H7 (cell line): ENCODE results near the gene NDUFAB1. TPM values are rescaled to one million over a fixed set of nuclear protein-coding genes. Genes with fewer than 3 reads are reported as not detected.

Experiments used
- DNase-seq: peaks from one replicate; pipeline ENCODE4 v3.0.0; 2012
- H3K27me3 ChIP-seq: 2 replicates; pipeline ENCODE4 v1.6.0; 2011; ENCODE audit warnings: mild to moderate bottlenecking, low read length; ENCODE audit not compliant: control insufficient read depth, insufficient read depth
- H3K36me3 ChIP-seq: replicated peaks from 2 replicates; pipeline ENCODE4 v1.5.1; 2011; ENCODE audit warnings: low read length; ENCODE audit not compliant: control insufficient read depth, insufficient read depth
- H3K4me3 ChIP-seq: 2 replicates; pipeline ENCODE4 v1.5.1; 2011; ENCODE audit warnings: low read depth, mild to moderate bottlenecking, control low read depth, low read length, moderate library complexity; ENCODE audit not compliant: insufficient read depth
- total RNA-seq: library from RNA; depleted of rRNA; stranded (reverse); fragments of >200 nt; shearing (Covaris generic); gene quantifications from 2 replicates; pipeline ENCODE4 v1.2.3, GENCODE V29; 2014

The NDUFAB1 gene
- total RNA-seq, 1 experiment from 2014 or later, result 426 TPM

DNA sequence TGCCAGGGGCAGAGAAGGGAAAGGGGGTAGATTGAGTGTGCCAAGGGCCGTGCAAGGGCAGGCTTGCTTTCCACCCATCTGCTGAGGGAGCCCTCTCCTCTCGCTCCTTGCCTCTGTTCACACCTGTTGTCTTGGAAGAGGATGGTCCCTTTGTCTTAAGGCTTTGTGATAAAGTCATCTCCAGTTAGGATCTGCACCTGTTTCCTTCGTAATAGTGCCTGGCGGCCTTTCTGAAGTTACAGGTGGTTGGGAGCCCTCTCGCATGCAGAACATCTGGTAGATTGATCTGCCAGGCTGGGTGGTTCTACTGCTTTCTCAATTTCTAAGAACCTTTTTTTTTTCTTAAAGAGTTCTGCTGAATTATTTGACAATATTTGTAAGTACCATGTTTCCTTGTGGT, 22.3 kb downstream of the NDUFAB1 start:
- Histone ChIP-seq H3K4me3 (no peak overlapping the region), H3K27me3 (no peaks in the 10 kb centered on the region), H3K36me3 (peaks cover 20% of the 10 kb centered on the region)
- no peak for DNase-seq

DNA sequence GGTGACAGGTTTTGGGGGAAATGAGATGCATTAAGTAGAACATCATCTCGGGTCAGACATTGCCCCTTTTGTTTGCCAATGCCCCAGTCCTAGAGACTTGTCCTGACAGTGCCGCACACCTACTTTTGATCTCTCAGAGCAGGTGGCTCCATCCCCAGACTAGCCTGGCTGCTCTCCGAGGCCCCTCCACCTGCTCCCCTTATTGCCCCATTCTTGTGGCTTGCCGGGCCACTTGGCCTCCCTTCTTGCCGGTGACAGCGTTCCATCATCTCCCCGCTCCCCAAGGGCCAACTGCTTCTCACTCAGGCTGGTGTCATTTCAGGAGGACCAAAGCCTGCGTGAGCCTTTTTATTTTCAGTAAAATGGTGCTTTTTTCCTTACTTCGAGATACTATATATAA, 23.7 kb downstream of the NDUFAB1 start:
- H3K27me3 ChIP-seq, result no peaks in the 10 kb centered on the region
- H3K4me3 ChIP-seq, result no peak overlapping the region
- peaks cover 26% of the 10 kb centered on the region for H3K36me3 ChIP-seq
- DNase-seq, result no peak

DNA sequence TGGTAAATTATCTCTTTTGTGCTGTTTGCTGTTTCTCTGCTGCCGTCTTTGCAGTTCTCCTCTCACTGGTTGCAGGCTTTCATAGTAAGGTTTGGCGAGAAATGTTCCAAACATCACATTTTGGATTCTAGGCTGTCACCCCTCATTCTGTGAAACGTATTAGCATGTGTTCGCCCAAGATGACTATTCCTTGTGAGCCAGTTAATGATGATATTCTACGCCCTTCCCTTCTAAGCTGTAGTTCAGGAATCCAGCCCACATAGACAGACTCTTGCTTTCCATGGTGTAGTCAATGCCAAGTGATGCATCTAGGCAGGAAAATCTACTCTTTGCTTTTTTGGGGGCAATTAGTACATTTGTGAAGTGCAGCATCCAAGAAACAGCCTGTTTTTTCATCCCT, 24.2 kb downstream of the NDUFAB1 start:
- Histone ChIP-seq H3K4me3 (no peak overlapping the region), H3K36me3 (peaks cover 29% of the 10 kb centered on the region), H3K27me3 (no peaks in the 10 kb centered on the region)
- DNase-seq, result no peak

DNA sequence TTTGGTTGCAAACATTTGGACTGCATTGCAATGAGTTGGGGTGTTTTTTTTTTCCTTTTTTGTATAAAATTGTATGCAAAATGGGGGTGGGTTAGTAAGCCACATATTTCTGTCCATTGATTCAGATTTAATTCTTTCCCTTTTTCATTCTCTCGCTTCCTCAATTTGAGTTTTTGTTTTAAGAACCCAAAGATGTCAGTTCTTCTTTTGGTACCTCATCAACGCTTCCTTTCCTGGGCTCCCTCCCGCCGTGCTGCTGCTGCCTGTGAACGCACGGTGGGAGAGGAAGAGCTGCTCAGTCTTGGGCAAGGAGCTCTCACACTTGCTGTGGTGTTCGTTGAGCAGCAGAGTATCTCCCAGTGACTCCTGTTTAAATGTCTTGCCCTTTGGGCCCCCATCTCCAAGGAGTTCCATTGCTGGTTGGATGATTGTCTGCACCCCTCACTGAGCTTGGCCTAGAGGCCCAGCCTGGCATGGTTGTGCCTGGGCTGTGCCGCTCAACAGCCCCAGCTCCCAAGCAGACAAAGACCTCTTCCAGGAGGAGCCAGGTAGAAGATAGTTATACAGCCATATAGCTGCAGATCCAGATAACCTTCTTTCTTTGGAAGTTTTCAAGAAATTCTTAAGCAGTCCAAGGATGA, 25.0 kb downstream of the NDUFAB1 start:
- Histone ChIP-seq H3K36me3 (peaks cover 31% of the 10 kb centered on the region), H3K27me3 (no peaks in the 10 kb centered on the region), H3K4me3 (no peak overlapping the region)
- no peak for DNase-seq

DNA sequence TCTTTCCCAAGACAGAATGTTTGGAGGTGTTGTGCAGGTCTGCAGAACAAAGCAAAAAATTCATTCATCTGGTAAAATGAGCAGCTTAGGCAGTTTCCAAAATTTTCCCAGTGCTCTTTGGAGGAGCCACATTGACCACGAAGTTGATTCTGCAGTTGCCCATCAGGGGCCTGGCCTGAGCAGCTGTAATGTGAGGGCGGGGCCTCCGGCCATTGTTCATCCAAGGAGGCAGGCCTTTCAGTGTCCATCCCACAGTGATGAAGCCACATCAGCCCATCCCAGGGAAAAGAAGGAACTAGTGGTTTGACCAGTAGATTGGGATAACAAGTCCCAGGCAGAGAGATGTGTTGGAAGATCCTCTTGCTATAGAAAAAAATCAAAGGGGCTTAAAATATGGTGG, 28.5 kb downstream of the NDUFAB1 start:
- H3K4me3 ChIP-seq, result no peak overlapping the region
- peaks cover 44% of the 10 kb centered on the region for H3K36me3 ChIP-seq
- no peaks in the 10 kb centered on the region for H3K27me3 ChIP-seq
- no peak for DNase-seq

DNA sequence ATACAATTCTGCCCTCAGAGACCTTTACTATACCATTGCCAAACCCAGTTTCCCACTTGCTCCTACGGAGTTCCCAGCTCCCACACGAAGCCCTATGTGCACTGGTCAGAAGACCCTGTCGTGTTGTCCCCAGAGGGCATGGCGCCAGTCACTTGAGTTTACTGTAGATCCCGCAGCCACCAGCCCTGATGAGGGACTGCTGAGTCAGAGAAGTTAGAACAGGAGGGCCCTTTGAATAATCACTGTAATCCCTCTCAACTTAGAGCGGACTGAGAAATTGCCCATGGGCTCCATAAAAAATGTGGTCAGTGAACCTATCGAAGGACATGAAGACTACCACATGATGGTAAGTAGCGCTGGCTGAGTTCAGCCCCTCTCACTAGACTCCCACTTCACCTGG, 29.4 kb downstream of the NDUFAB1 start:
- no peak overlapping the region for H3K4me3 ChIP-seq
- H3K27me3 ChIP-seq, result no peaks in the 10 kb centered on the region
- H3K36me3 ChIP-seq, result peaks cover 42% of the 10 kb centered on the region
- no peak for DNase-seq

DNA sequence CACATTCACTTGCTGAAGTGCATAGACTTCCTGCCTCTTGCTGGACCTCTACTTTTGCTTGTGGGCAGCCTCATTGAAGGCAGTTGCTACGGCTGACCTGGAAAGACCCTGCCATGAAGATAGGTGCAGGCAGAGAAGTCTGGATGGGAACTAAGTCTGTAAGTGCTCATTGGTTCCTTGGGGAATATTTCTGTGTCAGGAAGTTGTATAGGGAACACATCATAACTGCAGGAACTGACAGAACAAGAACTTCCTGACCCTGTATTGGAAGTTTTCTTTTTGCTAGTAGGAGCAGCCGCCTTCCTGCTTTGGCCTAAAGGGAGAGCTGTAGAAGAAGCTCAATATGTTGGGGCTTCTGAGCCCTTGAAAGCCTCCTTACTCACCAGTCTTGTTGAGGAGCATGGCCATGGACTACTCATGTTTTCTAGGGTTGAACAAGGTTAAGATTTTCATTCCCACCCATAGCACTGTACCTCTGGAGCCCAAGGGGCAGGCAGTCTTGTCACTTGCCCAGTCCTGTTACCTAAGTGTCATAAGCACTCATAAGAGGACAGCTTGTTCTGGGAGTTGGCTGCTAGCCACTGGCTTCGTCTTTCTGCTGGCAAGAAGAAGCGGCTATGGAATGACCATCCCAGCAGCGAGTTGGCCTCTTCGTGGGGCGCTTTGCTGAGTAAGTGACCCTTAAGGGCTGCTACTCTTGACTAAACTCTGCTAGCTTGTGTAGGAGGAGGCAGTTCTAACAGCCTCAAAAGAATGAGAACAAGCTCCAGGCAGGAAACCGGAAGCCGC, 31.3 kb downstream of the NDUFAB1 start:
- Histone ChIP-seq H3K36me3 (peaks cover 49% of the 10 kb centered on the region), H3K27me3 (no peaks in the 10 kb centered on the region), H3K4me3 (no peak overlapping the region)
- no peak for DNase-seq

DNA sequence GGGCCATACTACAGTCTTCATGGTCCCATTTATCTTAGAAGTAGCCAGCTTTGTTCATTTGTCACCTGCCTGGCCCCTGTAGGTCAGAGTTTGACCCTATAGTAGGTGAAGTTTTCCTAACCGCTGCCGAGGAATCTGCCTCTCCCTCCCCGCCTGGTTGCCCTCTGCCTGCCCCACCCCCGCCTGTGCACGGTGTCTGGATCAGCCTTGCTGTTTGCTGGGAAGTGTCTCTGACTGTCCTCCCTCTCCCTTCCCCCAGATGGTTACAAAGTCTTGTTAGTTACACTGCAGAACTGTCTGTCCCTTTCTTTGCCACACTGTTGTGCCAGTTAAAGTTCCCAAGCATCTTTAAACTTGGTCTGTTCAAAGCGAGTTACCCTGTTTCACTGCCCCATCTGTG, 32.9 kb downstream of the NDUFAB1 start:
- DNase-seq, result no peak
- Histone ChIP-seq H3K27me3 (no peaks in the 10 kb centered on the region), H3K4me3 (no peak overlapping the region), H3K36me3 (peaks cover 52% of the 10 kb centered on the region)

DNA sequence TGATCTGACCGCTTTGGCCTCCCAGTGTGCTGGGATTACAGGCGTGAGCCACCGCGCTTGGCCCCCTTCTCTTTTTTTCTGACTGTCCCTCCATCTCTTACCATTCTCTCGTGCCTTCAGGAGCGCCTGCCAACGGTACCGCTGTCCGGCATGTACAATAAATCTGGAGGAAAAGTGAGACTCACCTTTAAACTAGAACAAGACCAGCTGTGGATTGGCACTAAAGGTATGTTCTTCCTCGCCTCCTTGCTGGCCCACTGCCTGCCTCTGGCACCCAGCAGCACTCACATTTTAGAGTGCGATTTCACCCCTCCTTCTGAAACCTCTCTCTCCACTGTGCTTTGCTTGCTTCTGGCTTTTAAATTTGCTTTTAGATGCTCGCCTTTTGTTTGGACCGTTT, 33.6 kb downstream of the NDUFAB1 start:
- no peak overlapping the region for H3K4me3 ChIP-seq
- no peak for DNase-seq
- H3K27me3 ChIP-seq, result no peaks in the 10 kb centered on the region
- peaks cover 48% of the 10 kb centered on the region for H3K36me3 ChIP-seq

DNA sequence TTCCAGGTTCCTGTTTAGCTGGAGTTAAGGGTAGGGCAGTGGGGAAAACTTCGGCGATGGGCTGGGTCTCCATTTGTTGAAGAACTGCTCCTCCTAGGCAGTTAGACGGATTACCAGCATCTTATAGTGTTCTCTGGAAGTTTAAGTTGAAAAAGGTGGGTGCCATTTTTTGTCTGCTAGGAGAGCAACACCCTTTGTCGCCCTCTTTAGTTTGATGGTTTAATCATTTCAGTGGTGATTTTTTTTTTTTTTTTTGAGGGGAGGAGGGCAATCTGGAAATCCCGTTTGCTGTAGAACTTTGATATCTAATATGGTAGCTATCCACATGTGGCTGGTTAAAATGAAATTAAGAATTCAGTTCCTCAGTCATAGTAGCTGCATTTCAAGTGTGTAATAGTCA, 34.5 kb downstream of the NDUFAB1 start:
- Histone ChIP-seq H3K36me3 (peaks cover 42% of the 10 kb centered on the region), H3K4me3 (no peak overlapping the region), H3K27me3 (no peaks in the 10 kb centered on the region)
- DNase-seq, result no peak

DNA sequence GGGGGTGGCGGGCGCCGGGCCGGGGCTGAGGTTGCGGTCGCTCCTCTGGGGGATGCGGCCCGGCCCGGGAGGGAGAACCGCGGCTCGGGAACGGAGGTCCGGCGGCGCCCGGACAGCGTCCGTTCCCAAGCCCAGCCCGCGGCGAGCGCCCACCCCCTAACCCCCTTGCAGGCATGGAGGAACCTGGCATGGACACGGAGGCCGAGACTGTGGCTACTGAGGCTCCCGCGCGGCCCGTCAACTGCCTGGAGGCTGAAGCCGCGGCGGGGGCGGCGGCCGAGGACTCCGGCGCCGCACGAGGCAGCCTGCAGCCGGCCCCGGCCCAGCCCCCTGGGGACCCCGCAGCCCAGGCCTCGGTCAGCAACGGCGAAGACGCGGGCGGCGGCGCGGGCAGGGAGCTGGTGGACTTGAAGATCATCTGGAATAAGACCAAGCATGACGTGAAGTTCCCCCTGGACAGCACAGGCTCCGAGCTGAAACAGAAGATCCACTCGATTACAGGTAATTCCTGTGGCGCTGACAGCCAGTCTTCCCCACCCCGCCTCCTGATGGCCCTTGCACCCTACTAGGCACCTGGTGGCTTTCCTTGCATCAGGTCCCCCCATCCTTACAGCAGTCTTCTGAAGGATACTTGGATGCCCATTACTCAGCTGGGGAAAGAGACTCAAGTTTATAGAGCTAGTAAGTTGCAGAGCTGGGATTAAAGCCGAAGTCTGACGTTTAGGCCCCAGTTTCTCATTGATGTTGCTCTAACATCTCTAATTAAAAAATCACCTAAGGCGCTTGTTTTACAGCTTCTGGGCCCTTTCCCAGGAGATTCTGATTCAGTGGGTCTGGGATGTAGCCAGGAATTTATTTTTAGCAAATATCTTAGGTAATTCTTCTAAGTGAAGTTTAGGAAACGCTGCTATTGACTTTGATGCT, 38.1 kb downstream of the NDUFAB1 start:
- Histone ChIP-seq H3K4me3 (peak overlapping the region; percentile 88), H3K27me3 (no peaks in the 10 kb centered on the region), H3K36me3 (peaks cover 23% of the 10 kb centered on the region)
- no peak for DNase-seq

DNA sequence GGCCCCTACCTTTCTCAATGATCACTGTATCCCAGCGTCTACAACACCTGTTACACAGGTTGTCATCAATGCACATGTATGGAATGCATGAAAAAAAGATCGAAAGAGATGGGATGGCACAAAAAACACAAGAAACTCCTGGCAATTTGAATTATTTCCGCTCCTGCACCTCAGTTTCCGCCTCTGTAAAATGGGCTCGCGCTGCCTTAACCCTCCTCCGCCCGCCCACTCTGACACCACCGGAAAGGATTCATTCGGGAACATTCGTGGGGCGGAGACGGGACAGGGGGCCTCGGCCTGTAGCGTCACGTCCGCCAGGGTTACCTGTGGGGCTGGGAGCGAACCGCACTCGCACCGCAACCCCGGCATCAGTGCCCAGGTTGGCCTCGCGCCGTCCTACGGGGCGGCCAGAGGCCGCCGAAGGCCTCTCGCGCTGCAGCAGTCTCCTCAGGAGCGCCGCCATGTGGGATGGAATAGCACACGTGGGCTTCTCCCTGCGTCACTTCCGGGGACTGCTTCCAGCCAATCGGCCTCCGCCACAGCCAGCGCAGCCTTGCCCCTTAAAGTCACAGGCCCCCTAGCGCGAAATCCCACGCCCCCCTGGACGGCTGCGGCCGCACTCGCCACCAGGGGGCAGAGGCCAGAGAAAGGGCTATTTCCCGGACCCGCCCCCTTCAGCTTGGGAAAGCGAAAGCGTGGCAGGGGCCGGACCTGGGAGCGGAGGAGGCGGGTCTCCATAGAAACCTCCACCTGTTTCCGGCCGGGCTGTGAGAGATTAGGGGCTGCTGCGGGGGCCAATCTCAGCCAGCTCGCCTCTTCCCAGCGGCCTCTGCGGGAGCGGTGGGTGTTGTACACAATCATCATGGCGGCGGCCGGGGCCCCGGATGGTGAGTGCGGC, 39.0 kb downstream of the NDUFAB1 start, which contains the start of the genes EARS2 and UBFD1:
Gene EARS2 (minus strand): TSS at position 470 of the 898 bp plus-strand sequence. CDS start 7 bp downstream, at position 463.
Gene UBFD1 (plus strand): TSS at position 847 of the 898 bp plus-strand sequence. CDS start 16 bp downstream, at position 863.
- H3K4me3 ChIP-seq, result peak within 1 kb of the TSS; percentile 88
- DNase-seq, result peak; percentile 98
- peaks cover 22% of the 10 kb centered on the region for H3K36me3 ChIP-seq
- no peaks in the 10 kb centered on the region for H3K27me3 ChIP-seq

DNA sequence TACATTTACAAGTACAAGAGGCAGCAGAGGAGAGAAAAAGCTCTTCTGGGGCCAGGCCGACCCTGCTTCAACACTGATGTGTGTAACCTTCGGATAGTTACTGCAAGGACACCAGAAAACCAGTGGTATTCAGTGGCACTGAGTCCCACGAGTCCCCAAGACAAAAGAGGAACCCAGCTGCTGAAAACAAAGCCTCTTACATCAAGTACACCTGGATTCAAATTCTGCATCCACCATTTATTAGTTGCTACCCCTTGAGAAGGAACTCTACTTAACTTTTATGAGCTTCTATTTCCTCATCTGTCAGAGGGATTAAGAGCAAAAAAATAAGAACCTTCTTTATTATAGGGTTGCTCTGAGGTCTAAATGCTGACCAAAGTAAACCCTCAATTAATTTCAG, 41.6 kb downstream of the NDUFAB1 start:
- Histone ChIP-seq H3K36me3 (peaks cover 19% of the 10 kb centered on the region), H3K4me3 (no peak overlapping the region), H3K27me3 (no peaks in the 10 kb centered on the region)
- DNase-seq, result no peak

DNA sequence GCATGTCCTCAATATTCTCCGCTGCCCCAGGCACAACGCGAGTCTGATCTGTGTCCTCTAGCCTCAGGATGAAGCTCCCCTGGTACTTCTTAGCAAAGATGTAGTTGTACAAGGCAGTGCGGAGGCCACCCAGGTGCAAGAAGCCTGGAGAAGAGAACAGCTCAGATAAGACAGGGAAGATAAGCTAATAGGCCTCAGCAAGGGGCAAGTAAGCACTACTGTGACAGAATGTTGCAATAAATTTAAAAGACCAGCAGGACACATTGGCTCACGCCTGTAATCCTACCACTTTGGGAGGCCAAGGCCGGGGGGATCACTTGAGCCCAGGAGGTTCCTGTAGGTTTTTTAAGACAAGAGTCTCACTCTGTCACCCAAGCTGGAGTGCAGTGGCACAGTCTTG, 44.0 kb downstream of the NDUFAB1 start:
- no peaks in the 10 kb centered on the region for H3K27me3 ChIP-seq
- H3K4me3 ChIP-seq, result no peak overlapping the region
- DNase-seq, result no peak
- peaks cover 26% of the 10 kb centered on the region for H3K36me3 ChIP-seq
